ENCODE measurements around the gene PROM2.

Gene PROM2

GRCh38 chr2:95310216-95310615 is 36.0 kb downstream of the PROM2 start:
- DNase-seq: no peak

- DNase-seq: no peak
These were observed 36.4 kb downstream of the PROM2 start for GRCh38 chr2:95310651-95311050.

GRCh38 chr2:95311815-95312542 is 37.7 kb downstream of the PROM2 start:
- no peak for DNase-seq

GRCh38 chr2:95312543-95313201 is 38.4 kb downstream of the PROM2 start:
- no peak for DNase-seq

- no peak for DNase-seq
These were observed 39.3 kb downstream of the PROM2 start for GRCh38 chr2:95313296-95314131.

GRCh38 chr2:95314598-95314963 is 40.3 kb downstream of the PROM2 start:
- DNase-seq: no peak

- no peak for DNase-seq
These were observed 40.8 kb downstream of the PROM2 start for GRCh38 chr2:95314964-95315611.

- DNase-seq: no peak
These were observed 41.7 kb downstream of the PROM2 start for GRCh38 chr2:95315801-95316411.

GRCh38 chr2:95316466-95317122 is 42.3 kb downstream of the PROM2 start:
- DNase-seq: no peak

GRCh38 chr2:95317123-95317500 is 42.9 kb downstream of the PROM2 start:
- DNase-seq: no peak

GRCh38 chr2:95317665-95318425 is 43.6 kb downstream of the PROM2 start:
- no peak for DNase-seq

- DNase-seq: no peak
These were observed 44.4 kb downstream of the PROM2 start for GRCh38 chr2:95318431-95319220.

GRCh38 chr2:95319481-95320343 is 45.5 kb downstream of the PROM2 start:
- no peak for DNase-seq

- no peak for DNase-seq
These were observed 46.1 kb downstream of the PROM2 start for GRCh38 chr2:95320344-95320712.

GRCh38 chr2:95320986-95321767 is 46.9 kb downstream of the PROM2 start:
- DNase-seq: no peak

GRCh38 chr2:95323347-95324155 is 49.3 kb downstream of the PROM2 start:
- DNase-seq: no peak

- DNase-seq: no peak
These were observed 50.8 kb downstream of the PROM2 start for GRCh38 chr2:95325026-95325425.
